Activated CD4-positive, alpha-beta T cell treated with anti-CD3 and anti-CD28 coated beads for 36 hours (primary cell): ENCODE results near the gene CACNA2D2. TPM values are rescaled to one million over a fixed set of nuclear protein-coding genes. Genes with fewer than 3 reads are reported as not detected.

Experiments
- ATAC-seq: fragments of 200-7000 bp; cut with Tn5 transposase; one replicate; pipeline ENCODE4 v1.10.0; 2021; ENCODE audit warnings: mild to moderate bottlenecking, moderate library complexity
- CTCF ChIA-PET: fragments of 350-600 bp; sonication (Branson Sonifier 250); formaldehyde crosslinking; loops from one replicate; lab custom pipeline; 2021; ENCODE audit warnings: antibody characterized with exemption; lab: Charles Lee
- POLR2A ChIA-PET: fragments of 350-600 bp; sonication (Branson Sonifier 250); formaldehyde crosslinking; loops from one replicate; lab custom pipeline; 2021; ENCODE audit warnings: antibody characterized with exemption, inconsistent platforms; lab: Charles Lee
- DNase-seq: peaks from one replicate; pipeline ENCODE4 v3.0.0-alpha.2; 2020
- H3K27ac Mint-ChIP-seq: one replicate; pipeline ENCODE4 v1.8.0; 2021; ENCODE audit warnings: mixed read lengths
- H3K27me3 Mint-ChIP-seq: one replicate; pipeline ENCODE4 v1.8.0; 2021; ENCODE audit warnings: mixed read lengths
- H3K36me3 Mint-ChIP-seq: one replicate; pipeline ENCODE4 v1.8.0; 2021; ENCODE audit warnings: low read depth, mixed read lengths
- H3K4me1 Mint-ChIP-seq: one replicate; pipeline ENCODE4 v1.8.0; 2021; ENCODE audit warnings: mixed read lengths
- H3K4me3 Mint-ChIP-seq: one replicate; pipeline ENCODE4 v1.8.0; 2021; ENCODE audit warnings: mild to moderate bottlenecking, moderate library complexity, mixed read lengths
- H3K9me3 Mint-ChIP-seq: one replicate; pipeline ENCODE4 v1.8.0; 2021; ENCODE audit warnings: low read depth, mixed read lengths
- intact Hi-C, 2 experiments: fragments of 100-400 bp; cut with DNase I in 1 of 2; cut with micrococcal nuclease in 1 of 2; formaldehyde crosslinking; loops; one replicate each; pipeline versions ENCODE4 v1.14.2 to v1.15.1; 2022 to 2024; cut with DNase I, micrococcal nuclease
- total RNA-seq, 2 experiments: library from RNA; stranded (reverse); gene quantifications; one replicate each; pipeline ENCODE4 v1.2.3, GENCODE V29; 2021

CACNA2D2 gene
- total RNA-seq, 2 experiments from 2014 or later = 1.1 to 1.5 TPM

DNA sequence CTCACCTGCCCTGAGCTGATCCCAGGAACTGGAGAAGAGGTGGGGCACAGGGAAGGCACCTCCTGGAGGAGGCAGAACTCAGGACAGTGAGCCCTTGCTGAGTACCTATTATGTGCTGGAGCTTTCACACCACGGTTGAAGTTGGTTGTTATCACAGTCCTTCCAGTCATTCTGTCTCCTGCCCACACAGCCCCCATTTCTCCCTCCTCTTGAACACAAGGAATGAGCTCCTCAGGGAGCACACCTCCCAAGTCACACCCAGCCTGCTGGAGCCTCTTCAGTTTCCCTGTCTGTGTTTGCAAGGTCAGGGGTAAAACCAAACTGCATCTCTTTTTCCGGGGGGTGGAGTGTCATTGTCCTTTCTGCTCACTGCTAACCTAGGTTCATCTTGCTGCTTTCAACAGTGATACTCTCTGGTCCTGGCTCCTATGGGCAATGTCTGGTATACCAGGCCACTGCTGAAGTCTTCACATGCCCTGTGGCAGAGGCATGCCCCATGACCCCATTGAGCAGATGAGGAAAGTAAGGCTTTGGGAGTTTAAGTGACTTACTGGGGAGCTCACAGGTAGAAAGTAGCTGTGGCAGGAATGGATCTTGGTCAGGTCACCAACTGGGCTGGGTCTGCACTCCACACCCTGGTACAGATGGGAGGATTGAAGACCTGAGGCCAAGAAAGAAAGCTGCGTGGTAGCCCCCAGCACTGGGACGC, 34.1 kb upstream of the CACNA2D2 start:
- DNase-seq = no peak
- no peaks in the 10 kb centered on the region for H3K27me3 Mint-ChIP-seq
- no peak for ATAC-seq
- no peaks in the 10 kb centered on the region for H3K36me3 Mint-ChIP-seq
- intact Hi-C loops = no loop called here
- H3K9me3 Mint-ChIP-seq = no peaks in the 10 kb centered on the region
- H3K27ac Mint-ChIP-seq = no peak overlapping the region
- H3K4me1 Mint-ChIP-seq = no peaks in the 10 kb centered on the region
- POLR2A ChIA-PET = no interaction called here
- H3K4me3 Mint-ChIP-seq = no peak overlapping the region
- CTCF ChIA-PET = interaction anchor here (0.6 to 0.7 kb wide), 5 partner anchors 12 to 171 kb away, joined by 3 to 5 read pairs (median 3); no protein-coding TSS in a partner anchor

- H3K27ac Mint-ChIP-seq = no peak overlapping the region
Observed at GRCh38 chr3:50536471-50537180, 33.2 kb upstream of the CACNA2D2 start.

GRCh38 chr3:50534681-50535330, 31.4 kb upstream of the CACNA2D2 start:
- H3K27ac Mint-ChIP-seq = no peak overlapping the region
- CTCF ChIA-PET = interaction anchor here (0.8 to 1.6 kb wide), 3 partner anchors 13 to 26 kb away, joined by 3 to 4 read pairs (median 3); no protein-coding TSS in a partner anchor

More at GRCh38 chr3:50536471-50537180, 33.2 kb upstream of the CACNA2D2 start:
- intact Hi-C loops = no loop called here
- H3K9me3 Mint-ChIP-seq = no peaks in the 10 kb centered on the region
- no peaks in the 10 kb centered on the region for H3K4me1 Mint-ChIP-seq
- peaks cover 4% of the 10 kb centered on the region for H3K27me3 Mint-ChIP-seq
- no peaks in the 10 kb centered on the region for H3K36me3 Mint-ChIP-seq
- ATAC-seq (no peak), DNase-seq (no peak)
- ChIA-PET CTCF (interaction anchor here (0.6 to 0.7 kb wide), 5 partner anchors 15 to 170 kb away, joined by 3 to 5 read pairs (median 3); no protein-coding TSS in a partner anchor), POLR2A (no interaction called here)
- no peak overlapping the region for H3K4me3 Mint-ChIP-seq

DNA sequence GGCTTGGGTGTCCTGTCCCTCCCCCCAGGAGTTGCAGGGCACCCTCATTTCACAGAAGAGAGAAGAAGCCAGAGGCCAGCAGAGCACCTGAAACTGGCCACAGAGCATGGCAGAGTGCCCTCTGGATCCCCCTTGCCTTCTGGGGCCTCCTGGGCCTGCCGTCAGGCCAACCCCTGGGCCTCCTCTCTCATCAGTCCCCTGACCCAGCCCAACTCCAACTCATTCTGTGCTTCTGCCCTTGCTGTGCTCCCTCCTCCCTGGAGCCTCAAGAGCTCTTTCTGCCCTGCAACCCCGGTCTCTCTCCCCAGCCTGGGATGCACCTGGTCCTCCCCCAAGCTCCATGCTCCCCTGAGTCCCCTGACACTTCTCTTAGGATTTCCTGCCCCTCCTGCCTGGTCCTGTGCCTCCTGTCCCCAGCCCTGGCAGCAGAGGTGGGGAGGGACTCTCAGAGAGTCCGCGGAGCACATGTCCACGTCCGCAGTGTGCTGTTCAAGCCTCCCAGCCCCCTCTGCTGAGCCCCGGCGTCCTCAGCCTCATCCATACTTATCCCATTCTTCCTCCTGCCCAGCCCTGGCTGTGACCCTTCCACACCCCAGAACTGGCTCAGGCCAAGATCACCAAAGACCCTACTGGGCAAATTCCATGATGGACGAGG, 30.5 kb upstream of the CACNA2D2 start:
- intact Hi-C loops = no loop called here
- ChIA-PET CTCF (interaction anchor here (0.5 to 1.0 kb wide), 3 partner anchors 12 to 516 kb away, joined by 3 read pairs; no protein-coding TSS in a partner anchor), POLR2A (no interaction called here)
- H3K36me3 Mint-ChIP-seq = no peaks in the 10 kb centered on the region
- peaks cover 15% of the 10 kb centered on the region for H3K27me3 Mint-ChIP-seq
- H3K4me3 Mint-ChIP-seq = no peak overlapping the region
- DNase-seq (no peak), ATAC-seq (no peak)
- no peak overlapping the region for H3K27ac Mint-ChIP-seq
- no peaks in the 10 kb centered on the region for H3K9me3 Mint-ChIP-seq
- H3K4me1 Mint-ChIP-seq = no peaks in the 10 kb centered on the region

More at GRCh38 chr3:50534681-50535330, 31.4 kb upstream of the CACNA2D2 start:
- no peaks in the 10 kb centered on the region for H3K9me3 Mint-ChIP-seq
- intact Hi-C loops = no loop called here
- no peaks in the 10 kb centered on the region for H3K4me1 Mint-ChIP-seq
- no peaks in the 10 kb centered on the region for H3K36me3 Mint-ChIP-seq
- POLR2A ChIA-PET = no interaction called here
- no peak overlapping the region for H3K4me3 Mint-ChIP-seq
- ATAC-seq (no peak), DNase-seq (no peak)
- H3K27me3 Mint-ChIP-seq = peaks cover 10% of the 10 kb centered on the region

- DNase-seq (no peak), ATAC-seq (no peak)
- intact Hi-C loops = no loop called here
- peaks cover 18% of the 10 kb centered on the region for H3K27me3 Mint-ChIP-seq
- H3K36me3 Mint-ChIP-seq = no peaks in the 10 kb centered on the region
- no peaks in the 10 kb centered on the region for H3K9me3 Mint-ChIP-seq
- POLR2A ChIA-PET = no interaction called here
- CTCF ChIA-PET = interaction anchor here (0.5 kb wide), 1 partner anchor 517 kb away, joined by 3 read pairs; no protein-coding TSS in a partner anchor
- H3K27ac Mint-ChIP-seq = no peak overlapping the region
- H3K4me3 Mint-ChIP-seq = no peak overlapping the region
- no peaks in the 10 kb centered on the region for H3K4me1 Mint-ChIP-seq
Observed at GRCh38 chr3:50533316-50533715, 29.9 kb upstream of the CACNA2D2 start.

DNA sequence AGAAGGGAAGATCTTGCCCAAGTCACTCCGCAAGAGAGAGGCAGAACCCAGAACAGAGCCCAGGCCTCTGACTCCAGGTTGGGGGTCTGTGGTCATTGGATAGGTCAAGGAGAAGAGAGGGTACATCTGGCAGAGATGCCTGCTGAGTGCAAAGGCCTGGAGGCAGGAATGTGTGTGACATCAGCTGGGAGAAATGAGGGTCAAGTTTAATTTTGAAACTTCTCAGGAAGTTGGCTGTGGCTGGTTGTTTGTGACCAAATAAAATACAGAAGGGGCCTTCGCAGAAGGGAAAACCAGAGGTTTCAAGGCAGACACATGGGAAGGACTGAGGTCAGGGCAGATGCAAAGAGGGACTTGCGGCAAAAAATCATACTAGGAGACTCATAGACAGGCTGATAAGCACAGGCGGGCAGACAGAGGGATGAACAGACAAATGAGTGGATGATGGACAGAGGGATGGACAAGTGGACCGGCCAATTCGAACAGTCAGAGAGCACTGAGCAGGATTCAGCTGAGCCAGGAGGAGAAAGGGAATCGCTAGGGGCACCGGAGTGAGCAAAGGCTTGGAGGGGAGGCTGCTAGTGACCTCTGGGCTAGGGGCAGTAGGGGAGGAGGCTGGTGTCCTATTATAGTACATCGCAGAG, 28.8 kb upstream of the CACNA2D2 start:
- CTCF ChIA-PET = no interaction called here
- no peaks in the 10 kb centered on the region for H3K9me3 Mint-ChIP-seq
- no peak overlapping the region for H3K27ac Mint-ChIP-seq
- DNase-seq (no peak), ATAC-seq (no peak)
- intact Hi-C loops = no loop called here
- POLR2A ChIA-PET = no interaction called here
- H3K27me3 Mint-ChIP-seq = peaks cover 21% of the 10 kb centered on the region
- H3K36me3 Mint-ChIP-seq = no peaks in the 10 kb centered on the region
- H3K4me3 Mint-ChIP-seq = no peak overlapping the region
- no peaks in the 10 kb centered on the region for H3K4me1 Mint-ChIP-seq

GRCh38 chr3:50531201-50531600, 27.8 kb upstream of the CACNA2D2 start:
- DNase-seq = peak; percentile 33

GRCh38 chr3:50530001-50530970, 26.9 kb upstream of the CACNA2D2 start:
- H3K9me3 Mint-ChIP-seq = no peaks in the 10 kb centered on the region
- no peaks in the 10 kb centered on the region for H3K36me3 Mint-ChIP-seq

More at GRCh38 chr3:50531201-50531600, 27.8 kb upstream of the CACNA2D2 start:
- ChIA-PET CTCF (no interaction called here), POLR2A (no interaction called here)
- no peak overlapping the region for H3K27ac Mint-ChIP-seq
- no peaks in the 10 kb centered on the region for H3K9me3 Mint-ChIP-seq
- no peak overlapping the region for H3K4me3 Mint-ChIP-seq
- H3K27me3 Mint-ChIP-seq = peaks cover 21% of the 10 kb centered on the region
- peak; percentile 36 for ATAC-seq
- intact Hi-C loops = no loop called here
- H3K36me3 Mint-ChIP-seq = no peaks in the 10 kb centered on the region
- no peaks in the 10 kb centered on the region for H3K4me1 Mint-ChIP-seq

GRCh38 chr3:50525987-50526386, 22.6 kb upstream of the CACNA2D2 start:
- Mint-ChIP-seq H3K4me1 (peaks cover 4% of the 10 kb centered on the region), H3K36me3 (no peaks in the 10 kb centered on the region), H3K27me3 (peaks cover 15% of the 10 kb centered on the region), H3K4me3 (no peak overlapping the region), H3K27ac (no peak overlapping the region), H3K9me3 (no peaks in the 10 kb centered on the region)
- ChIA-PET POLR2A (no interaction called here), CTCF (no interaction called here)
- intact Hi-C loops = loop anchor here in 1 of 2 experiments (2.0 kb wide), 1 partner anchor 121 kb away; no protein-coding TSS in a partner anchor
- ATAC-seq = peak; percentile 97
- DNase-seq = peak; percentile 89

More at GRCh38 chr3:50530001-50530970, 26.9 kb upstream of the CACNA2D2 start:
- intact Hi-C loops = no loop called here
- Mint-ChIP-seq H3K27me3 (peaks cover 21% of the 10 kb centered on the region), H3K27ac (no peak overlapping the region), H3K4me3 (no peak overlapping the region), H3K4me1 (peaks cover 4% of the 10 kb centered on the region)
- ChIA-PET CTCF (no interaction called here), POLR2A (no interaction called here)
- ATAC-seq = no peak
- no peak for DNase-seq
